AG10803 (cell line): Measurements from ENCODE around the gene MRPL11.

Experiments
- DNase-seq: peaks from one replicate; pipeline ENCODE4 v3.0.0; 2010; ENCODE audit warnings: low read depth
- H3K4me3 ChIP-seq: 2 replicates; pipeline ENCODE4 v1.5.1; 2011; ENCODE audit warnings: mild to moderate bottlenecking, low read length, control low read depth
- CTCF ChIP-seq: conservative IDR thresholded peaks from 2 replicates; pipeline ENCODE4 v1.5.1; 2011; ENCODE audit warnings: mild to moderate bottlenecking, low read length, control low read depth, inconsistent platforms

MRPL11 gene

GRCh38 chr11:66426314-66426713, 12.3 kb downstream of the MRPL11 start:
- no peak for TF ChIP-seq CTCF
- DNase-seq = no peak
- no peak overlapping the region for H3K4me3 ChIP-seq

GRCh38 chr11:66421492-66422205, 17.0 kb downstream of the MRPL11 start:
- no peak overlapping the region for H3K4me3 ChIP-seq
- DNase-seq = peak; percentile 84
- TF ChIP-seq CTCF = no peak

DNA sequence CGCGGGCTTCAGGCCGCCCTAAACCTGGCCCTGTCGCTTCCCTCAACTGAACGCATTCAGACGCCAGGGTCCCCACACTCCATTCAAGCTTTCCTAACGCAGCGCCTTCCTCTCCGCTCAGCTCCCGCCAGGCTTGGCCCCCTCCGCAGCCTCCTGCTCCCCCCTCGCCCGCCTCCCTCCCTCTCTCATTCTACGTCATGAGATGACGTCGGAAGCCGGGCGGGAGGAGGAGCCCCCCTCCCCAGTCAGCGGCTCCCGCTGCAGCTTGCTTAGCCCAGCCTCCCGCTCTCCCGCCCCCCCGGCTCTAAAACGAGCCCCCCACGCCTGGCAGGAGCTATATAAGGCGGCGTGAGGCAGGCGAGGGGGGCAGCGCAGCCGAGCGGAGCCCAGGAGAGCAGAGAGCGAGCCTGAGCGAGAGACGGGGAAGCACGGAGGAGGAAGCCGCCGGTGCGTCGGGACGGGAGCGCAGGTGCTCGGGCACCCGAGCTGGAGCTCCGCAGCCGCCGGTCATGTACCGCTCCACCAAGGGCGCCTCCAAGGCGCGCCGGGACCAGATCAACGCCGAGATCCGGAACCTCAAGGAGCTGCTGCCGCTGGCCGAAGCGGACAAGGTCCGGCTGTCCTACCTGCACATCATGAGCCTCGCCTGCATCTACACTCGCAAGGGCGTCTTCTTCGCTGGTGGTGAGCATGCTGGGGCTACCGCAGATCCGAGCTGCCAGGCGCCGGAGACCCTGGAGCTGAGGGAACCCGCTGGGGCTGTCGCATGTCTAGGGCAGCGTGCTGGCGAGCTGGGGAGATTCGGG, 17.8 kb downstream of the MRPL11 start, which contains the start of gene NPAS4:
Gene NPAS4, plus strand, starts transcription at position 365 of the 806 bp plus-strand sequence. Its CDS starts 145 bp downstream, at position 510.
- no peak for DNase-seq
- no peak within 1 kb of the TSS for H3K4me3 ChIP-seq

DNA sequence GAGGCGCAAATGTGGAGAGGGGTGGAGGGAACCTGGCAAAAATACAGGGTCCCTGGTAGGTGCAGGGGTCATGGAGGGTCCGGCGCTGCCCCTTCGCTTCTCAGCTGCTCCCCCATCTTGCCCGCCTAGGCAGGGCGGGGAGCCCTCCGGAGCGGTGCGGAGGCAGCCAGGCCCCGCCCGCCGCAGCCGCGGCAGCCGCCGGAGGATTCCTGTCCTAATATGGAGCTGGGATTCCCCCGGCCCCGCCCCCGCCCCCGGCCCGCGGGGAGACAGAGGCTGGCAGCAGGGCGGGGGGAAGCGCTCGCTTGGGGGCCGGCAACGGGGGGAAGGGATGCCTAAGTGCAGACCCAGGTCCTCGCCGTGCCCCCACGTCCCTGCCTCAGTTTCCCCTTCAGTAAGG, 18.8 kb downstream of the MRPL11 start:
- no peak for DNase-seq
- TF ChIP-seq CTCF = no peak
- no peak overlapping the region for H3K4me3 ChIP-seq

More for the DNA sequence above, 17.8 kb downstream of the MRPL11 start, which contains the start of gene NPAS4:
- TF ChIP-seq CTCF = no peak

GRCh38 chr11:66418986-66419308, 19.7 kb downstream of the MRPL11 start:
- no peak overlapping the region for H3K4me3 ChIP-seq
- no peak for DNase-seq
- no peak for TF ChIP-seq CTCF

- peak; percentile 69 for TF ChIP-seq CTCF
- peak; percentile 96 for DNase-seq
- no peak overlapping the region for H3K4me3 ChIP-seq
These were observed 20.3 kb downstream of the MRPL11 start for GRCh38 chr11:66418168-66418985.
